HEK293 (cell line): Measurements from ENCODE around the gene PGP.

Experiments used
- ZBTB6 ChIP-seq: fragments of 450-650 bp; formaldehyde crosslinking; IDR thresholded peaks from 2 replicates; pipeline ENCODE4 v1.5.1; 2017; ENCODE audit warnings: missing biosample characterization, missing genetic modification characterization
- ZBTB8A ChIP-seq: fragments of 450-650 bp; formaldehyde crosslinking; IDR thresholded peaks from 2 replicates; pipeline ENCODE4 v1.5.1; 2016; ENCODE audit warnings: missing biosample characterization, missing genetic modification characterization
- ZNF366 ChIP-seq: fragments of 450-650 bp; formaldehyde crosslinking; conservative IDR thresholded peaks from 2 replicates; pipeline ENCODE4 v1.5.1; 2016; ENCODE audit warnings: missing biosample characterization, missing genetic modification characterization
- ZNF785 ChIP-seq: fragments of 450-650 bp; formaldehyde crosslinking; IDR thresholded peaks from 2 replicates; pipeline ENCODE4 v1.5.1; 2016; ENCODE audit warnings: missing biosample characterization, missing genetic modification characterization
- TF ChIP-seq, protein P1 (sequence below): fragments of 450-650 bp; formaldehyde crosslinking; IDR thresholded peaks from 2 replicates; pipeline ENCODE4 v1.5.1; 2016; ENCODE audit warnings: missing biosample characterization, missing genetic modification characterization
- TF ChIP-seq, protein P2 (sequence below): fragments of 450-650 bp; formaldehyde crosslinking; IDR thresholded peaks from 2 replicates; pipeline ENCODE4 v1.5.1; 2016; ENCODE audit warnings: missing biosample characterization, missing genetic modification characterization

DNA sequence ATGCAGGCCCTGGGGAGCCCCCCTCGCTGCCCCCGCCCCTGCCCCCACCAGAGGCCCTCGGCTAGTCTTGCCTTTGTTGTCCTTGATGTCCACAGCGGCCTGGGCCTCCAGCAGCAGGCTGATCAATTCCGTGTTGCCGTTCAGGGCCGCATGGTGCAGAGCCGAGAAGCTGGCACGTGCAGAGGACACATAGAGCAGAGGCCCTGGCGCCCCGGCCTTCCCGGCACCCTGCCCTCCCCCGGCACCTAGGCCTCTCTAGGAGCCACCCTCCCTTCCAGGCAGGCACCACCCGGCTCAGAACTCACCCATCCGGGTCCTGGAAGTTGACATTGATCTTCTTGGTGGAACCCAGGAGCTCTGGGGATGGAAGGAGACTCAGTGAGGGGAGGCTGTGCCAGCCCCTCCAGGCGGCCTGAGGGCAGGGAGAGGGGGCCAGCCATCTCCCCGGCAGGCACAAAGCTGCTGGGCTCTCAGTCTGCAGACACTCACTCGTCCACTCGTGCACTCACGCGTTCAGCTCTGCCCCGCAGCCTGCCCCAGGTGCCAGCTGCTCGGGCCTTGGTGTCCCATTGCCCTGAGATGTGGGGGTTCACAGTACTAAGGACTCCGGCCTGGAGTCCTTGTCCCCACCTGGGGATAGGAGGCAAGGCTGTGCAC lies 24.5 kb downstream of the PGP start:
- TF ChIP-seq ZNF785 (tag by site-specific recombination) (no peak), ZBTB8A (tag by site-specific recombination) (no peak), ZNF366 (no peak), ZBTB6 (no peak)
- TF ChIP-seq, protein P1, sequence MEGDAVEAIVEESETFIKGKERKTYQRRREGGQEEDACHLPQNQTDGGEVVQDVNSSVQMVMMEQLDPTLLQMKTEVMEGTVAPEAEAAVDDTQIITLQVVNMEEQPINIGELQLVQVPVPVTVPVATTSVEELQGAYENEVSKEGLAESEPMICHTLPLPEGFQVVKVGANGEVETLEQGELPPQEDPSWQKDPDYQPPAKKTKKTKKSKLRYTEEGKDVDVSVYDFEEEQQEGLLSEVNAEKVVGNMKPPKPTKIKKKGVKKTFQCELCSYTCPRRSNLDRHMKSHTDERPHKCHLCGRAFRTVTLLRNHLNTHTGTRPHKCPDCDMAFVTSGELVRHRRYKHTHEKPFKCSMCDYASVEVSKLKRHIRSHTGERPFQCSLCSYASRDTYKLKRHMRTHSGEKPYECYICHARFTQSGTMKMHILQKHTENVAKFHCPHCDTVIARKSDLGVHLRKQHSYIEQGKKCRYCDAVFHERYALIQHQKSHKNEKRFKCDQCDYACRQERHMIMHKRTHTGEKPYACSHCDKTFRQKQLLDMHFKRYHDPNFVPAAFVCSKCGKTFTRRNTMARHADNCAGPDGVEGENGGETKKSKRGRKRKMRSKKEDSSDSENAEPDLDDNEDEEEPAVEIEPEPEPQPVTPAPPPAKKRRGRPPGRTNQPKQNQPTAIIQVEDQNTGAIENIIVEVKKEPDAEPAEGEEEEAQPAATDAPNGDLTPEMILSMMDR (tag by site-specific recombination): no peak
- TF ChIP-seq, protein P2, sequence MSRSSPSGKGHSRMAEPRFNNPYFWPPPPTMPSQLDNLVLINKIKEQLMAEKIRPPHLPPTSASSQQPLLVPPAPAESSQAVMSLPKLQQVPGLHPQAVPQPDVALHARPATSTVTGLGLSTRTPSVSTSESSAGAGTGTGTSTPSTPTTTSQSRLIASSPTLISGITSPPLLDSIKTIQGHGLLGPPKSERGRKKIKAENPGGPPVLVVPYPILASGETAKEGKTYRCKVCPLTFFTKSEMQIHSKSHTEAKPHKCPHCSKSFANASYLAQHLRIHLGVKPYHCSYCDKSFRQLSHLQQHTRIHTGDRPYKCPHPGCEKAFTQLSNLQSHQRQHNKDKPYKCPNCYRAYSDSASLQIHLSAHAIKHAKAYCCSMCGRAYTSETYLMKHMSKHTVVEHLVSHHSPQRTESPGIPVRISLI (tag by site-specific recombination): no peak
